GM21576 (cell line): ENCODE data around the gene MRPL24.

Experiments used
- ATAC-seq: cut with Tn5 transposase; IDR thresholded peaks from one replicate; pipeline ENCODE4 v1.9.1; 2021; ENCODE audit warnings: mild to moderate bottlenecking, moderate library complexity; ENCODE audit not compliant: unreplicated experiment

The MRPL24 gene

GRCh38 chr1:156693848-156694689, 46.8 kb downstream of the MRPL24 start:
- ATAC-seq, result no peak

- no peak for ATAC-seq
These were observed 47.7 kb downstream of the MRPL24 start for GRCh38 chr1:156692925-156693847.

DNA sequence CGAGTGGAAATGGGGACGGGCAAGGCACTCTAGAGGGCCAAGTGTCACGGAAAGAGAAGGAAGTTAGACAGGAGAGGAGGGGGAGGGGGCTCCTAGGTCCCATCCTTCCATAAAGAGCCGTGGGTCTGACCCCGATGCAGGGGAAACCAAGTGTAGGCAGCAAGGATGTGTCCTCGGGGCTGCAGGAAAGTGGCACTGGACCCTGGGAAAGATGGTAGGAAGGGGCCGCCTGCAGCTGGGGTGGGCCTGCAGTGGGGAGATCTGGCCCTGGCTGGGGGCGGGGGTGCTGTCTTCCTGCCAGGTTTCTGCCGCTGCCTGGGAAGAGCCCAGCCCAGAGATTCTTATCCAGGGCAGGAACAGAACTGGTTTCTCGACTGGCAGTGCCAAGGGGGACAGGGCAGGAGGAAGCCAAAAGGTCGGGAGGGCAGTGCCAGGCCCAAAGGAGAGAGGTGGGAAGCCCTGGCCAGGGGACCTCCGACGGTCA, 48.4 kb downstream of the MRPL24 start:
- ATAC-seq, result no peak

GRCh38 chr1:156691665-156692440, 49.0 kb downstream of the MRPL24 start:
- ATAC-seq, result no peak

DNA sequence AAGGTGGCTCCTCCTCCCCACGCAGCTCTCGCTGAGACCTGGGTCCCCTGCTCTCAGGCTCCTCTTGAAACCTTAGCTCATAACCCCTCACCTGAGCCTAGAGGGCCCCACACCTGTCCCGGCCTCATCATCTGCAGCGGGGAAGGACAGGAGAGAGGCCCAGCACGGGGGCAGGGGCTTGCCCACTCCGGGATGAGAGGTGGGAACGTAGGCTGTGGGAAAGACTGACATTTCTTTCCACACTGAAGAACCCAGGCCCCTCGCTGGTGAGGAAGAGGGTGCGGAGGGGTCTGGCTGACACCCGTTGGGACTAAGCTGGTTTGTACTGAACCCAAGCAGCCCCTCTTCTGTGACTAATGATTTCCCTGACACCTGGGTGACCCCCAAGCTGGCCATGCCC, 49.7 kb downstream of the MRPL24 start:
- ATAC-seq, result no peak

GRCh38 chr1:156690675-156691036, 50.2 kb downstream of the MRPL24 start:
- no peak for ATAC-seq

GRCh38 chr1:156689953-156690674, 50.8 kb downstream of the MRPL24 start:
- ATAC-seq, result no peak

DNA sequence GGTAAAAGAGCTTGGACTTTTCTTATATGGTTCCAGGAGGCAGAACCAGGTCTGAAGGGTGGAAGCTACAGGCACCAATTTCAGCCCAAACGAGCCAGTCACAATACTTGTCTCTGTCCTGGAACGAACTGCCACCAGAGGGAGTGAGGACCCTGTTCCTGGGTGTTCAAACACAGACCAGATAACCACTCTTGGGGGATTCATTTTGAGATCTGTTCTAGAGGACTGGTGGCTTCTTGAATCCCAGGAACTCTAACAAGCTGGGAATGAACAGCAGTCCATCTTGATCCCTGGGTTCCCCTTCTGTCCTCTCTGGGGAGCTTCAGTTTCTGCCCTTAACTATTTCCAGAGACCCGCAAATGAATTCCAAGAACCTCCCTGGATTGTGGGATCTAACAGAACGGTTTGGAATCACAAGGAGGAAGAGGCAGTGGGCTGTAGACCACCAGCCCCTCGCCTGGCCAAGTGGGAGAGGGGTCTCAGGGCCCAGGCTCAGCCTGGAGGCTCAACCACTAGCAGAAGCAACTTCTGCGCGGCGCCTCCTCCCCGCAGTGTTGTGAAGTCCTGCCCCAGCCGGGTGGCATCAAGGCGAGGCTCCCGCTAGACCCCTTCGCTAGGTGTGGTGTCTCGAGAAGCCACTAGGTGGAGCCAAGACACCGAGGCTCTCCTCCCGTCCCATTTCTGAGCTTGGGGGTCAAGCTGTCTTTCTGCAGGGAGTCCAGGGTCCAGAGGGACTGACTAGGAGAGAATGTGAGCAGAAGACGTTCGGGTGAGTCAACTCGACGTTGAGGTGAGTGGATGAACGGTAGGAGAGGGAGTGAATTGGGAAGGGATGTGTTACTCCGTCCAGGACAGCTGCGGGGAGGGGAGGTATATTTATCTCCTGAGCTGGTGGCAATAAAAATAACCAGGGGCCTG, 51.6 kb downstream of the MRPL24 start:
- no peak for ATAC-seq
